NT2/D1 (cell line): ENCODE data around the gene RIMBP2.

Experiments
- SUZ12 ChIP-seq: IDR thresholded peaks from 2 replicates; pipeline ENCODE4 v1.6.1; 2011; ENCODE audit not compliant: insufficient read length, insufficient read depth; ENCODE audit errors: extremely low read depth
- YY1 ChIP-seq: IDR thresholded peaks from 2 replicates; pipeline ENCODE4 v1.6.1; 2011; ENCODE audit not compliant: insufficient read length, insufficient read depth
- ZNF274 ChIP-seq: IDR thresholded peaks from 2 replicates; pipeline ENCODE4 v1.6.1; 2011; ENCODE audit warnings: mild to moderate bottlenecking, low read depth, low read length

DNA sequence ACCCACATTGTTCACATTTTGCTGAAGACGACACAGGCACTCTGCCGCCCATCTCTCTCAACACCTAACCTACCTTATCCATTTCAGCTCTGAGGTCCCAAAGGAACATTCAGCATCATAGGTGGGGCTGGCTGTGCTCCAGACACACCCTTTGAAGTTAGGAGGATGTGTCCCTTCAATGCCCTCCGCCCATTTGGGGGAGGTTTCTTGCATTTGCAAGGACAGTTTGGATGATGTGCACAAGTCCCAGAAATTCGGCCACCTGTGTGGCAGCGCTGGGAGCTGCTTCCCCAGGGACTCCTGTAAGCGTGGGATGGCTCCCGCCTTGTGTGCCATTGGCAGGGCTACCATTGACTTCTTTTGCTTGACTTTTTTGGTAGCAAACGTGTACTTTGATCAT is 113.8 kb downstream of the RIMBP2 start:
- TF ChIP-seq YY1 (no peak), ZNF274 (no peak), SUZ12 (no peak)
